ENCODE measurements around the gene RELN. TPM values are rescaled to one million over a fixed set of nuclear protein-coding genes. Genes with fewer than 3 reads are reported as not detected.

RELN gene
- total and polyA plus RNA-seq, 2 donors (not counting 1 experiment from before 2014, with no cell fraction given), result not detected

GRCh38 chr7:103936558-103936957 lies 52.9 kb downstream of the RELN start:
- H3K27me3 Mint-ChIP-seq, result peaks cover 10% of the 10 kb centered on the region
- H3K4me1 ChIP-seq (ENCODE audit: control insufficient read depth in 2 of 2, insufficient read depth in 2 of 2, low read length in 2 of 2), result no peaks in the 10 kb centered on the region

GRCh38 chr7:103934508-103934907 lies 55.0 kb downstream of the RELN start:
- Histone ChIP-seq H3K9me3 (ENCODE audit: control extremely low read depth in 1 of 3, control insufficient read depth in 2 of 3, insufficient read depth in 1 of 3, low read length in 2 of 3) (no peaks in the 10 kb centered on the region), H3K9ac (ENCODE audit: low read length) (no peak overlapping the region), H3K4me2 (replicated peaks; ENCODE audit: low read depth, low read length, poor library complexity, severe bottlenecking) (no peak overlapping the region), H2AFZ (ENCODE audit: insufficient read depth, low read depth, low read length, poor library complexity, severe bottlenecking) (no peak overlapping the region), H3K36me3 (replicated peaks in 1 of 2; ENCODE audit: control extremely low read depth in 1 of 2, control insufficient read depth in 1 of 2, extremely low read depth in 1 of 2, insufficient read depth in 2 of 2, low read length in 1 of 2) (no peaks in the 10 kb centered on the region), H3K79me2 (ENCODE audit: control insufficient read depth, insufficient read depth, low read length) (no peaks in the 10 kb centered on the region), H3K27me3 (replicated peaks in 1 of 4; ENCODE audit: control extremely low read depth in 1 of 4, control insufficient read depth in 3 of 4, insufficient read depth in 4 of 4, low read length in 3 of 4) (no peaks in the 10 kb centered on the region), H3K4me1 (ENCODE audit: control insufficient read depth in 2 of 2, insufficient read depth in 2 of 2, low read length in 2 of 2) (no peaks in the 10 kb centered on the region), H4K20me1 (ENCODE audit: control insufficient read depth, insufficient read depth, low read length, poor library complexity, severe bottlenecking) (no peaks in the 10 kb centered on the region), H3K27ac (ENCODE audit: low read length in 2 of 2) (no peak overlapping the region), H3K4me3 (ENCODE audit: control extremely low read depth in 1 of 5, extremely low read depth in 1 of 5, insufficient read depth in 1 of 5, low read depth in 2 of 5, low read length in 4 of 5) (no peak overlapping the region)
- Mint-ChIP-seq H3K9me3 (ENCODE audit: insufficient read depth) (no peaks in the 10 kb centered on the region), H3K27me3 (peaks cover 4% of the 10 kb centered on the region), H3K4me1 (no peaks in the 10 kb centered on the region), H3K4me3 (no peak overlapping the region), H3K27ac (no peak overlapping the region)
- no peak for ATAC-seq (ENCODE audit: low read depth)
- no peak for DNase-seq
- TF ChIP-seq CTCF (IDR thresholded peaks at IDR 0.05) (no peak), EZH2 (IDR thresholded peaks at IDR 0.05; ENCODE audit: borderline replicate concordance, insufficient read depth, low read depth, low read length, poor library complexity, severe bottlenecking) (no peak)
- ChIA-PET POLR2A (no interaction called here), CTCF (no interaction called here)
- intact Hi-C loops (cut with micrococcal nuclease), result no loop called here
- 0% methylated on average over 1 of the region's 1 CpG for WGBS (ENCODE audit: insufficient coverage)

More at GRCh38 chr7:103936558-103936957, 52.9 kb downstream of the RELN start:
- Histone ChIP-seq H3K79me2 (ENCODE audit: control insufficient read depth, insufficient read depth, low read length) (no peaks in the 10 kb centered on the region), H3K9me3 (ENCODE audit: control extremely low read depth in 1 of 3, control insufficient read depth in 2 of 3, insufficient read depth in 1 of 3, low read length in 2 of 3) (no peaks in the 10 kb centered on the region), H3K4me2 (replicated peaks; ENCODE audit: low read depth, low read length, poor library complexity, severe bottlenecking) (no peak overlapping the region), H3K36me3 (replicated peaks in 1 of 2; ENCODE audit: control extremely low read depth in 1 of 2, control insufficient read depth in 1 of 2, extremely low read depth in 1 of 2, insufficient read depth in 2 of 2, low read length in 1 of 2) (no peaks in the 10 kb centered on the region), H3K4me3 (ENCODE audit: control extremely low read depth in 1 of 5, extremely low read depth in 1 of 5, insufficient read depth in 1 of 5, low read depth in 2 of 5, low read length in 4 of 5) (no peak overlapping the region), H3K27ac (ENCODE audit: low read length in 2 of 2) (no peak overlapping the region), H2AFZ (ENCODE audit: insufficient read depth, low read depth, low read length, poor library complexity, severe bottlenecking) (no peak overlapping the region), H3K27me3 (replicated peaks in 1 of 4; ENCODE audit: control extremely low read depth in 1 of 4, control insufficient read depth in 3 of 4, insufficient read depth in 4 of 4, low read length in 3 of 4) (no peaks in the 10 kb centered on the region), H4K20me1 (ENCODE audit: control insufficient read depth, insufficient read depth, low read length, poor library complexity, severe bottlenecking) (no peaks in the 10 kb centered on the region), H3K9ac (ENCODE audit: low read length) (no peak overlapping the region)
- Mint-ChIP-seq H3K9me3 (ENCODE audit: insufficient read depth) (no peaks in the 10 kb centered on the region), H3K27ac (no peak overlapping the region), H3K4me1 (no peaks in the 10 kb centered on the region), H3K4me3 (no peak overlapping the region)
- DNase-seq, result no peak
- CTCF ChIA-PET, result interaction anchor here (0.7 kb wide), 1 partner anchor 399 kb away, joined by 3 read pairs; no protein-coding TSS in a partner anchor
- POLR2A ChIA-PET, result no interaction called here
- ATAC-seq (ENCODE audit: low read depth), result no peak
- 91% methylated on average over 2 of the region's 2 CpGs for WGBS (ENCODE audit: insufficient coverage)
- intact Hi-C loops (cut with micrococcal nuclease), result no loop called here
- no peak for TF ChIP-seq CTCF (IDR thresholded peaks at IDR 0.05)

All from B cell (primary cell).